Hematopoietic multipotent progenitor cell treated with erythropoietin and hydrocortisone succinate and interleukin-3 and kit ligand, for 8 days (in vitro differentiated cells): ENCODE results near the gene LLGL1.

Experiments
- DNase-seq: peaks from one replicate; pipeline ENCODE4 v3.0.0-alpha.2; 2015

The LLGL1 gene

GRCh38 chr17:18278867-18279266 is 53.4 kb downstream of the LLGL1 start:
- DNase-seq: no peak

- no peak for DNase-seq
Observed at GRCh38 chr17:18280249-18280648, 54.8 kb downstream of the LLGL1 start.

- DNase-seq: no peak
Observed at GRCh38 chr17:18280766-18281371, 55.4 kb downstream of the LLGL1 start.

- no peak for DNase-seq
Observed at GRCh38 chr17:18281788-18282187, 56.4 kb downstream of the LLGL1 start.

GRCh38 chr17:18285296-18285695 is 59.9 kb downstream of the LLGL1 start:
- no peak for DNase-seq

- no peak for DNase-seq
Observed at GRCh38 chr17:18291718-18292540, 66.5 kb downstream of the LLGL1 start.
